Fibroblast of peridontal ligament (primary cell): ENCODE measurements around the gene PIK3CB.

Experiments
- DNase-seq: peaks from one replicate; pipeline ENCODE4 v3.0.0-alpha.2; 2010; ENCODE audit errors: extremely low read depth

Gene PIK3CB

DNA sequence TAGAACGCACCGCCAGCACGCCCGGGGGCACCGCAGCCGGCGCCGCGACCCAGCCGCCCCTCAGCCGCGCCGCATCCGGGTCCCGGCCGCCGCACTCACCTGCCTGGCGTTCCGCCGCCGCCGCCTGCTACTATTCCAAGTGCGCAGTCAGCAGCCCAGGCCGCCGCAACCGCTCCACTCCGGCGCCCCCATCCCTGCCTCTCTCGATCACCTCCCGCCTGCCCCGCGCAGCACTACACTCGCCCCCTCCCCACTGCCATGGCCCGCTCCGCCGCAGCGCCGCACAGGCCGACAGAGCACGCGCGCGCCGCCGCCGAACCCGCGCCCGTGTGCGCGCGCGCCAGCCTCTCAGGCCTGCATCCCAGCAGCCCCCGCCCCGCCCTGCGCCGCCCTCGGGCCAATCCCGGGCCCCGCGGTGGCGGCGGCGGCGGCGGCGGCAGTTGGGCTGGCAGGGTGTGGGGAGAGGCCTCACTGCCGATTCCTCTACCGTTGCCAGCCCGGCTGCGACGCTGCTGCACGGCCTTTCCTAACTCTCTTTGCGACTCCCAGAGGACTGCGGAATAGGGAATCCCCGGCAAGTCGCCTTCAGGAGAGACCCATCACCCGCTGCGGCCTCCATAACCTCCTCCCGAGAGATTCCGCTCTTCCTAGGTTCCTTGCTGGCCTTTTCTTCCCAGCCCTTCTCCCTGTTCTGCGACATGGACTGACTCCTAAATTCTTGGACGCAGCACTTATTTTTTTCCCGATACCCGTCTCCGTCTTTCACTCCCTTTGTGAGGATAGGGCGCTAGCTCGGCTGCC lies at the start of gene PIK3CB:
Gene PIK3CB, minus strand, starts transcription at position 333 of the 801 bp plus-strand sequence. CDS start 75,585 bp downstream, outside the sequence.
- DNase-seq: peak; percentile 63

DNA sequence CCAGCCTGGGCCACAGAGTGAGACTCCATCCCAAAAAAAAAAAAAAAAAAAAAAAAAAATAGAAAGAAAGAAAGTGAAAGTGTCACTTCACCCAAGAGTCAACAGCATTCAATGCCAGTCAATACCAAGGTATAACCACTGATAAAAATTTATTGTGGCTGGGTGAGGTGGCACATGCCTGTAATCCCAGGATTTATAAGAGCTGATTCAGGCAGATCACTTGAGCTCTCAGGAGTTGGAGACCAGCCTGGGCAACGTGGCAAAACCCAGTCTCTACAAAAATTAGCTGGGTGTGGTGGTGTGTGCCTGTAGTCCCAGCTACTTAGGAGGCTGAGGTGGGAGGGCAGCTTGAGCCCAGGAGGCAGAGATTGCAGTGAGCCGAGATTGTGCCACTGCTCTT lies 46.5 kb upstream of the PIK3CB start:
- DNase-seq: no peak

DNA sequence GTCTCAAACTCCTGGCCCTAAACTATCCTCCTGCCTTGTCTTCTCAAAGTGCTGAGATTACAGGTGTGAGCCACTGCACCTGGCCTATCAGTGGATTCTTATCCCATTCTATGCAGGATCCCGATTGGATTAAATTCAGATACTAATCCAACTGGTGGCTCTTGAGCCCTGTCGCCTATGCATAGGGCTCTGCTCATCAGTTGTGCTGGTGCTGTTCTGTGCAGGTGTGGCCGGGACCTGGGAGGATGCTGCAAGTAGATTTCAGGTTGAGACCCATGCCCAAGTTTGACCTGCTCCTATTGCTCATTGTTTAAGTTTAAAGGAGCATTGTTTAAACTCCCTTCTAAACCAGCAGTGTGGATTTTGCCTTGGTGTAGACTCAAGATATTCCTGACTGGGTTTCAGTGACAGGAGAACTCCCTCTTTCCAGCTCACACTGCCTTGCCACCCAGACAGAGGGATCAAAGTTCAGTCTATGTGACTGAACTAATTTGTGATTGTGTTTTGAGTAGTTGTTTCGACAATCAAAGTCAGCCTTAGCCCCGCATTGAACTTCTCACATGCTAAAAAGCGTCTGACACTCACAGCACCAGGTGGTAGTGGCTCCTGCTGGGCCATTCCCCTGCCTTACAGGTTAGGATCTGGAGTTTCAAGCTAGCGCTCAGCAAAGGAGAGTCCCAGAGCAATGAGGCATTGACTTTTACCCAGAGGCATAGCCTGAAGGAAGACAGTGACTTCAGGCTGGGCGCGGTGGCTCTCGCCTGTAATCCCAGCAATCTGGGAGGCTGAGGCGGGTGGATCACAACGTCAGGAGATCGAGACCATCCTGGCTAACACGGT lies 45.0 kb upstream of the PIK3CB start:
- no peak for DNase-seq

DNA sequence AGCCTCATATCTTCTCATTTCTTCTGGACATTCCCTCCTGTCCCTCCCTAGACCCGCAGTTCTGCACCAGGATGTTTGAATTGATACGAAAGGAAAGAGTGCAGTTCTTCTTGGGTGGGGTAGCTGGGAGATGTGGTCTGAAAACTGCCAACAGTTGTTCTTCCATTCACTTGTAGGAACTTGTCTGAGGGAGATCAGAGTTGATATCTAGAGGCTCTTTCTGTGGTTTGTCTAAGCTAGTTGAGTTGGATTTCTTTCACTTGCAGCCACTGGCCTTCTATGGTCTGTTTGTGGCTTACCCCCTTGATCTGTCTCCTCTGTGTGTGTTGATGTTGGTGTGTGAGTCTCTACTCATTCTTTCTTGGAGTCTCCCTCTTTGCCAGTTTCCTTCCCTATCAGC lies 42.5 kb upstream of the PIK3CB start:
- DNase-seq: no peak

DNA sequence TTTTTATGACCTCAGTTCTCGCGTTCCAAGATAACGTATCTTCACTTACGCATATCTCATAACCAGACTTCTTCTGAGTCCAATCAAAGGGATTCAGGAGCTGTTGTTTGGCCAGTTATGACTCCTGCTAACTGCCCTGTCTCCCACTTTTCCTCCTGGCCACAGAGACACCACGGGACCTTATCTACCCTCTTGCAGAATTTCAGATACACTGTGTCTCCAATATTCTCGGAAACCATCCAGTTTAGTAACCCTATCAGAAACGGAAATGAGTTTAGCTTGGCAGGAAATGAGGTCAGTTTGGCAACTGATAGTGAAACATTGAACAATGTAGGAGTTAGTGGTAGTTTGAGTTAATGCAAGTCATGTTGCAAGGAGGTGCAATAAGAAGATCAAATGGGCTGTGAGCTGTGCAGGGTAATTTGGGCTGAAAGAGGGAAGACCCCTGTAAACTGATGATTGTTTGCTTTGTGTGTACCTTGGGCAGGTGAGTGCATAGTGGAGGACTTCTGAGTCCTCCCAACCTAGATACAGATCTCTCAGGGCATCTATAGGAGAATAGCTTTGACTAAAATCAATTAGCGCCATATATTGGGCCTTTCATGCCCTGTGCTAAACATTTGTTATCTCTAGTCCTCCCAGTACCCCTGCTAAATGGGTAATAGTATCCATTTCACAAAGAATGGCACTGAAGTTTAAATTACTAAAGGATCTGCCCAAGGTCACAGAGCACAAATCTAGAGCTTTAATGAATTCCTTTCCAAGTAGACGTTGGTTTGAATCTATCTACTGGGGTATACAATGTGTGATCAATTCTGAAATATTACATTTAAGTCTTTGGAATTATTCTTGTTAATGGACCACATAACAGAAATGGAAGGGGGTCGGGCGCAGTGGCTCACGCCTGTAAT lies 41.3 kb upstream of the PIK3CB start:
- DNase-seq: no peak

DNA sequence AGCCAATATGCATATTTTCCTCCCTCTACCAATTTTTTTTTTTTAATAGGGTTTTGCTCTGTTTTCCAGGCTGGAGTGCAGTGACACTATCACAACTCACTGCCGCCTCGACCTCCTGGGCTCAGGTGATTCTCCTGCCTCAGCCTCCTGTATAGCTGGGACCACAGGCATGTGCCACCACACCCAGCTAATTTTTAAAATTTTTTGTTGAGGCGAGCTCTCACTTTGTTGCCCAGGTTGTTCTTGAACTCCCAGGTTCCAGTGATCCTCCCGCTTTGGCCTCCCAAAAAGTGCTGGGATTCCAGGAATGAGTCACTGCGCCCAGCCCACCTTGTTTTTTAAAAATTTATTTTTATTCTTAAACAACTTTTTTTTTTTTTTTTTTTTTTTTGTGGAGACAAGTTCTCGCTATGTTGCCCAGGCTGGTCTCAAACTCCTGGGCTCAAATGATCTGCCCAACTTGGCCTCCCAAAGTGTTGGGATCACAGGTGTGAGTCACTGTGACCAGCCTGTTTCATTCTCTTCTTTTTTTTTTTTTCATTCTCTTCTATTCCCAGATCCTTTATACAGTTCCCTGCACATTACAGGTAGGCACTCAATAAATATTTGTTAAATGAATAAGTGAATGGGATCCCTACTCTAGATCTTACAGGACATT lies 40.5 kb upstream of the PIK3CB start:
- DNase-seq: no peak

DNA sequence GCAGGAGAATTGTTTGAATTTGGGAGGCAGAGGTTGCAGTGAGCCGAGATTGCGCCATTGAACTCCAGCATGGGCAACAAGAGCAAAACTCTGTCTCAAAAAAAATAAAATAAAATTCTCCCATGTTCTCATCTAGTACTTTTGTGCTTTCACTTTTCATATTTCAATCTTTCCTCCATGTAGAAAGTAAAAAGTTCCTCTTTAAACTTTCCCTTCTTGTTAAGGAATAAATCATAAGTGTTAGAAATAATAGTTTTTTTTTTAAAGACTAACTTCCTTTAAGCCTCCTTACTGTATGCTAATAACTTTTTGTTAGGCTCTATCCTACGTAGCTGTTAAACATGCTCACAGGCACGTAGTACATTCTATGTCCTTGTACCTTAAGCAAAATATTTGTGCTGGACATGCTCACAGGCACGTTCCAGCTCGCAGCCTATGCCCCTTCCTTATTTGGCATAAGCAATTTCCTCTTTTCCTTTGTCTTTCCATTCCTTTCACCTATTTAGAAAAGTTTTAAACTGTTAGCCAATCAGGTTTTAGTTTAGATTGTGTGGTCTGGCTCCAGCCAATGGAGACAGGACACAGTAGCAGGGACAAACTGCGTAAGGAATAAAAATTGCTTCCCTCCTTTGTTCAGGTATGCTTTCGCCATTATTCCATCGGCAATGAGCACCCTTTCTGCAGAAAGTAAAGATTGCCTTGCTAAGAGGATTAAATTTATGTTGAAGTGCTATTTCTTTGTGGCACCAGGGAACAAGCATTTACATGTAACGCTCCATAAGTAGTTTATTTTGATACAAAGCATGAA lies 38.9 kb upstream of the PIK3CB start:
- DNase-seq: no peak

DNA sequence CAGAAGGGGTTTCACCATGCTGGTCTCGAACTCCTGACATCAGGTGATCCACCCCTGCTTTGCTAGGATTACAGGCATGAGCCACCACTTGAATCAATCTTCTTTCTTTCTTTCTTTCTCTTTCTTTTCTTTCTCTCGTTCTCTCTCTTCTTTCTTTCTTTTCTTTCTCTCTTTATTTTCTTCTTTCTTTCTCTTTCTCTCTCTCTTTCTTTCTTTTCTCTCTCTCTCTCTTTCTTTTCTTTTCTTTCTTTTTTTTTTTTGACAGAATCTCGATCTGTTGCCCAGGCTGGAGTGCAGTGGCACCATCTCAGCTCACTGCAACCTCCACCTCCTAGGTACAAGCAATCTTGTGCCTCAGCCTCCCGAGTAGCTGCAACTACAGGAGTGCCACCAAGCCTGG lies 37.9 kb upstream of the PIK3CB start:
- no peak for DNase-seq

DNA sequence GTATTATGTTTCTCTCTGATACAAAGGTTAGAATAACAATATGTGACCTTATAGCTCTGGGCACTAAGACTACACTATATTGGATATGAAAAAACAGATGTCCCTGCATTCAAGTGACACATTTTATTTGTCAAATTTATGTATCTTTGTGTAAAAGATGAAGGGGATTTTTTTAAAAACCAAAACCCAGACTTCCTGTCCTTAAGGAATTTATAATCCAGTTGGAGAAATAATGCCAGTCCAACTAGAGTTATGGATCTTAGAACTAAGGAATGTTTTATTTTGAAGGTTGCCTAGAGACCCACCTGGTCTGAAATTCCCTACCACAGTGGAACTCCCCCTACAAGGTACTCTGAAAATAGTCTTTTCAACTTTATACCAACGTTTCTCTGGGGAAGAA lies 33.3 kb upstream of the PIK3CB start:
- DNase-seq: no peak

DNA sequence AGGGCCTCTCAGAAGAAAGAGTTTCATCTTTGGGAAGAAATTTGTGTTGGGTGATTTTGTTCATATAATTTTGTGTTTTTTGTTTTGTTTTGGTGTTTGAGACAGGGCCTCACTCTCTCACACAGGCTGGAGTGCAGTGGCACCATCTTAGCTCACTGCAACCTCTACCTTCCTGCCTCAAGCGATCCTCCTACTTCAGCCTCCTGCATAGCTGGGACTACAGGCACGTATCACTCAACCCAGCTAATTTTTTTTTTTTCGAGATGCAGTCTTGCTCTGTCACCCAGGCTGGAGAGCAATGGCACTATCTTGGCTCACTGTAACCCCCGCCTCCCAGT lies 29.0 kb upstream of the PIK3CB start:
- DNase-seq: no peak

DNA sequence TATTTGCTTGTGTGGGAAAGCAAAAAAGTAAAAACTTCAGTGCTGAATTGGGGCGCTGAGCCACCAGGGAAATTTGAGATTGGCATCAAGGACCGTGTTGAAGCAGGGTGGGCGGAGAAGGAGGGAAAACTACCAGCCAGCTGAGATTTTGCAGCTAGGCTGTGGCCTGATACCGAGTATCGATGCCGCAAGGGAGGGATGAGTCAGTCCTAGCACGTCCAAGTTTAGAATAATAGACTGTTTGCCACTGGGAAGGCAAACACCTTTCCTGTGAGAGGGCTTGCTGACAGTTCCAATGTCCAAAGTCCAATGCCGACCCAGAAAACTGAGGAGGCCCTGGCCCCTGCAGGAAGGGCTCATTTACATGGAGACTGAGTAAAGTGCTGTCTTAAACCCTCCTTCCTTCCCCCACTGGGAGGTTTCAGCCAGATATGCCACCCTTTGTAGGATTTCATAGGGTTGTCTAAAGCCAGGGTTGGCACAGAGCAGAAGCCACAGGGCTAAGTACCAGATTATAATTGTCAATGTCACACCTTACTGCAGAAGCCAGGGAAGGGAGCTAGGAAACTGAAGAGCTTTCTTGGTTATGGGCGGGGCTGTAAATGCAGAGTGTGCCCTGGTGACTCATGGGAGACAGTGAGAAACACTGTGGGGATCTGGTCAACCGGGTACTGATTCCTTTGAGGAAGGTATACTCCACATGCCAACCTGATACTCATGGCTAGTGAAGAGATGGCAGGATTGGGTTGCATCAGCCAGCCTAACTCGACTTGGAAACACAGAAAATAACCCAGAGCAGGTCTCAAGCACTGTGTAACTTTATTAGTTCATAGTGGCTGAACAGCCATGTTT lies 28.4 kb upstream of the PIK3CB start:
- peak; percentile 64 for DNase-seq

DNA sequence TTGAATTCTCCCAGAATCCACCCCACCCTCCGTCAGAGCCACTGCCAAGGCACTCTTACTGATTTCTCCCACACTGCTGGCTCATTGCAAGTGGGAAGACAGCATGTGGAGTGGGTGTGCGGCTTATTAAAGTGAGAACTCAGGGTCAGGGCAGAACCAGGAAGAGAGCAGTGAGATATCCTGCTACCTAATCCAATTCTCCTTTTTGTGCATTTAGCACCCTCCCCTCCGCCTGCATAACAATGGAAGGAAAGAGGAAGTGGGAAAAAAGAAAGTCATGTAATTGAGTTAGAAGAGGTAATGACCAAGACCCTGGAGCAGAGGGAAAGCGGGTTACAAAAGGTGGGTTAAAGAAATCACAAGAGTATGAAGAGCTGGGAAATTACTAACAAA lies 27.8 kb upstream of the PIK3CB start:
- DNase-seq: no peak

DNA sequence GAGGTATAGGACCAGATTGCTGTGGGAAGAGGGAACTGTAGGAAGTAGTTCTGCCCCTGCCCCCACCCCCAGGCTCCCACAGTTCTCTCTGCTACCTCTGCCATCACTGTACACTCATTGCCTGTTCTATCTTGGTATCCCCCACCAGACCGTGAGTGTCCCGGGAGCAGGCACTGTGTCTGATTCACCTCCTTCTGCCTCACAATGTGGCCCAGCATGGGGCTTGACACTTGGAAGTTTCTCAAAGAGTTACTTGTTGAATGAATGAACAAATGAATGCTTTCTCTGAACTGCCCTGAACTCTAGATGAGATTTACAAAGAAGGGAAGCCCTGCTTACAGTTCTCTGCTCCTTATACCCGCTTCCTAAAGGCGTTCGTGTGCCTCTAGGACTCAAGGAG lies 27.1 kb upstream of the PIK3CB start:
- DNase-seq: peak; percentile 16

DNA sequence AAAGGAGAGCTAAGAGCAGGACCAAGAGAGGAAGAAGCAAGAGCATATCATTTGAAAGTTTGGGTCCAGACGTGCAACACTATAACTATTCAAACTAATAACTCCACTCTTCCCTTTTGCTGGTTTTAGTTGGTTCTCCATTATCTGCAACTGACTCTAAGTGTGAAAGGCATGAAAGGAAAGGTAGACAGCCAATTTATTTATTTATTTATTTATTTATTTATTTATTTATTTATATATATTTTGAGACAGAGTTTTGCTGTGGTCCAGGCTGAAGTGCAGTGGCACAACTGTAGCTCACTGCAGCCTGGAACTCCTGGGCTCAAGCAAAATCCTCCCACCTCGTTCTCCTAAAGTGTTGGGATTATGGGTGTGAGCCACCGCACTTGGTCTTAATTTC lies 22.1 kb upstream of the PIK3CB start:
- no peak for DNase-seq

DNA sequence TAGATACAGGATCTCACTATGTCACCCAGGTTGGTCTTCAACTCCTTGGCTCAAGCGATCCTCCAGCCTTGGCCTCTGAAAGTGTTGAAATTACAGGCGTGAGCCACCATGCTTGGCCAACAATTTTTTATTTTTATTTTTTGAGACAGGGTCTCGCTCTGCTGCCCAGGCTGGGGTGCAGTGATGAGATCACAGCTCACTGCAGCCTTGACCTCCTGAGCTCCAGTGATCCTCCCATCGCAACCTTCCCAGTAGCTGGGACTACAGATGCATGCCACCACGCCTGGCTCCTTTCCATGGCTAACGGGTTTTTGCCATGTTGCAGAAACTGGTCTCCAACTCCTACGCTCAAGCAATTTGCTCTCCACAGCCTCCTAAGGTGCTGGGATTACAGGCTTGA lies 20.2 kb upstream of the PIK3CB start:
- no peak for DNase-seq

DNA sequence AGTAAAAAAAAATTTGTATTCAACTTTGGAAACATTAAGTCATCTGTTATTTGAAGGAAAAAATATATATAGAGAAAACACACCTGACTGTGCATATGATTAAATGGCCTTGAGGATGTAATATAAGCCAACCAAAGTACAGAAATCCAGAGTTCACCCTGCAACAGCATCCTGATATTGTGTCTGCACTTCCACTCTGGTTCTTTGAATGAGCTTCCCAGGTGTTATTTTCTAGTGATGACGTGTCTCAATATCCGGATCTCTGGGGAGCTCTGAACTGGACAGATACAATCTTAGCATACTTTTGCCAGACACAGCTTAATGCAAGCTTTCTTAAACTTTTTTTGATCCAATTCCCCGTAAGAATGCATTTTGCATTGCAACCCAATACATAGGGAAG lies 19.5 kb upstream of the PIK3CB start:
- DNase-seq: no peak

DNA sequence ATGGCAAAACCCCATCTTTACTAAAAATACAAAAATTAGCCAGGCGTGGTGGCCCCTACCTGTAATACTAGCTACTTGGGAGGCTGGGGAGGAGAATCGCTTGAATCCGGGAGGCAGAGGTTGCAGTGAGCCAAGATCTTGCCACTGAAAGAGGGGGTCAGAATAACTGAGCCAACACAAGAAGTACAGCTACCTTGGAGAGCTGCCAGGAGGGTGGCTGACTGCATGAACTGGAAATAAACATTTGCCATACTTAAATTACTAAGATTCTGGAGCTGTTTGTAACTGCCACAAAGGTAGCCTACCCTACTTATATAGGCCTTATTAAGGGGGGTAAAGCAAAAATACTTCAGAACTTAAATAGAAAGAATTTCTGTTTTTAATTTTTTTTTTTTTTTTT lies 15.4 kb upstream of the PIK3CB start:
- DNase-seq: peak; percentile 54

DNA sequence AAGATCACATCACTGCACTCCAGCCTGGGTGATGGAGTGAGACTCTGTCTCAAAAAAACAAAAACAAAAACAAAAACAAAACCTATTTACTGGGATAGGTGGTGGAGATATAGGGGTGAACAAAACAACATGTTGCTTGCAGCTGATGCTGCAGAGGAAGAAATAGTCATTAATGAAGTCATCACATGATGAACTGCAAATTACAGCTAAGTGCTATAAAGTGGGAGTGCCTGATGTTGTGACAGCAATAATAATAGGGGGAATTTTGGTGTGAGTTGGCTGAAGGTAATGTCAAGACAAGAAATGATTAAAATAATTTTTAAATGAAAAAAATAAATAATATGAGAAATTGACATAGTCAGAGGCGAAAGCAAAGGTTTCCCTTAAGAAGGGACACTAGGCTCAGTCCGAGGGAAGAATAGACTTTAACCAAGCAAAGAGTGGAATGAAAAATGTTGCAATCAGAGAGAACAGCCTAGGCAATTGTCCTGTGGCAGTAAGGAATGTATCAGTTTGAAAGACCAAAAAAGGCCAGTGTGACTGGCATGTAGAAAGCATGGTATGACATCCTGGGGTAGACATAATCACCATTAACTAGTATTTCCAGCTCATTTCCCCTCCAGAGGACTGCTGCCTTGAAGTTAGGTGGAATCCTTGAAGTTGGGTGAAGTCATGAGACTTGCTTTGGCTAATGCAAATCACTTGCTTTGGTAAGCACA lies 14.7 kb upstream of the PIK3CB start:
- no peak for DNase-seq

DNA sequence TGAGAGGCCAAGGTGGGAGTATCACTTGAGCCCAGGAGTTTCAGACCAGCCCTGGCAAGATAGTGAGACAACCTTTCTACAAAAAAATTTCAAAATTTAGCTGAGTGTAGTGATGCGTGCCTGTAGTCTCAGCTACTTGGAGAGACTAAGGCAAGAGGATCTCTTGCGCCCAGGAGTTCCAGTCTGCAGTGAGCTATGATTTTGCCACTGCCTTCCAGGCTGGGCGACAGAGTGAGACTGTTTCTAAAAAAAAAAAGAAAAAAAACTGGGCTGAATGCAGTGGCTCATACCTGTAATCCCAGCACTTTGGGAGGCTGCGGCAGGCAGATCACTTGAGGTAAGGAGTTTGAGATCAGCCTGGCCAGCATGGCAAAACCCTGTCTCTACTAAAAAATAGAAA lies 14.0 kb upstream of the PIK3CB start:
- no peak for DNase-seq
